Nephron (organoid): ENCODE measurements around the gene MBD5.

Experiments
- H3K27ac Mint-ChIP-seq, 3 experiments: 2 replicates each; pipeline ENCODE4 v1.8.0; 2020; ENCODE audit warnings: mixed read lengths in 3 of 3, mild to moderate bottlenecking in 2 of 3, moderate library complexity in 1 of 3
- H3K27me3 Mint-ChIP-seq: 2 replicates; pipeline ENCODE4 v1.8.0; 2021; ENCODE audit warnings: low read depth, mild to moderate bottlenecking, moderate library complexity, mixed read lengths
- H3K36me3 Mint-ChIP-seq: 2 replicates; pipeline ENCODE4 v1.8.0; 2020; ENCODE audit warnings: low read depth, mixed read lengths
- H3K4me1 Mint-ChIP-seq: 2 replicates; pipeline ENCODE4 v1.8.0; 2020; ENCODE audit warnings: mixed read lengths
- H3K4me3 Mint-ChIP-seq, 3 experiments: 2 replicates each; pipeline ENCODE4 v1.8.0; 2020; ENCODE audit warnings: mild to moderate bottlenecking in 3 of 3, mixed read lengths in 3 of 3, moderate library complexity in 2 of 3
- H3K9me3 Mint-ChIP-seq: 2 replicates; pipeline ENCODE4 v1.8.0; 2020; ENCODE audit warnings: mixed read lengths
- TF ChIP-seq, protein P1 (sequence below), 3 experiments: fragments of 200-600 bp; sonication (generic); IDR thresholded peaks; one replicate each; pipeline ENCODE4 v1.5.0; 2021; ENCODE audit warnings: antibody characterized with exemption in 3 of 3; ENCODE audit not compliant: unreplicated experiment in 3 of 3

The MBD5 gene

DNA sequence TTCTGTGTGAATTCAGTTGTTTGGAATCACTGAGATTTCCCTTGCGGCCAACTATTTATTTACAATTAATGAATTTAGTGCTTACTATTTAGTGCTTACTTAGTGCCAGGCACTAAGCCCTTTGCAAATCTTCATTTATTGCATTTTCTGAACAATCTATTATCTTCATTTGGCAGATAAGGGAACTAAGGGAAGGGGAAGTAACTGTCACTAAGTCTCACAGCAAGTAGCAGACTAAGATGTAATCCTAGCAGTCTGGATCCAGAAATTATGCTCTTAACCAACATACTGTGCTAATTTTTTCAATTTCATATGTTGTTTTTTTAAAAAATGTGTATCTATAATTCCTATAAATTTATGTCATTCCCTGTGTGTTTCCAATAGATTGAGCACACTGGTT lies 409.2 kb downstream of the MBD5 start:
- no peaks in the 10 kb centered on the region for H3K4me1 Mint-ChIP-seq
- TF ChIP-seq, protein P1, sequence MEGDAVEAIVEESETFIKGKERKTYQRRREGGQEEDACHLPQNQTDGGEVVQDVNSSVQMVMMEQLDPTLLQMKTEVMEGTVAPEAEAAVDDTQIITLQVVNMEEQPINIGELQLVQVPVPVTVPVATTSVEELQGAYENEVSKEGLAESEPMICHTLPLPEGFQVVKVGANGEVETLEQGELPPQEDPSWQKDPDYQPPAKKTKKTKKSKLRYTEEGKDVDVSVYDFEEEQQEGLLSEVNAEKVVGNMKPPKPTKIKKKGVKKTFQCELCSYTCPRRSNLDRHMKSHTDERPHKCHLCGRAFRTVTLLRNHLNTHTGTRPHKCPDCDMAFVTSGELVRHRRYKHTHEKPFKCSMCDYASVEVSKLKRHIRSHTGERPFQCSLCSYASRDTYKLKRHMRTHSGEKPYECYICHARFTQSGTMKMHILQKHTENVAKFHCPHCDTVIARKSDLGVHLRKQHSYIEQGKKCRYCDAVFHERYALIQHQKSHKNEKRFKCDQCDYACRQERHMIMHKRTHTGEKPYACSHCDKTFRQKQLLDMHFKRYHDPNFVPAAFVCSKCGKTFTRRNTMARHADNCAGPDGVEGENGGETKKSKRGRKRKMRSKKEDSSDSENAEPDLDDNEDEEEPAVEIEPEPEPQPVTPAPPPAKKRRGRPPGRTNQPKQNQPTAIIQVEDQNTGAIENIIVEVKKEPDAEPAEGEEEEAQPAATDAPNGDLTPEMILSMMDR (IDR thresholded peaks at IDR 0.05; ENCODE audit: unreplicated experiment in 3 of 3), result no peak
- peaks cover 11% of the 10 kb centered on the region for H3K36me3 Mint-ChIP-seq
- H3K9me3 Mint-ChIP-seq, result peaks cover 37% of the 10 kb centered on the region
- no peak overlapping the region for H3K27ac Mint-ChIP-seq
- H3K4me3 Mint-ChIP-seq, result no peak overlapping the region
- H3K27me3 Mint-ChIP-seq, result no peaks in the 10 kb centered on the region

DNA sequence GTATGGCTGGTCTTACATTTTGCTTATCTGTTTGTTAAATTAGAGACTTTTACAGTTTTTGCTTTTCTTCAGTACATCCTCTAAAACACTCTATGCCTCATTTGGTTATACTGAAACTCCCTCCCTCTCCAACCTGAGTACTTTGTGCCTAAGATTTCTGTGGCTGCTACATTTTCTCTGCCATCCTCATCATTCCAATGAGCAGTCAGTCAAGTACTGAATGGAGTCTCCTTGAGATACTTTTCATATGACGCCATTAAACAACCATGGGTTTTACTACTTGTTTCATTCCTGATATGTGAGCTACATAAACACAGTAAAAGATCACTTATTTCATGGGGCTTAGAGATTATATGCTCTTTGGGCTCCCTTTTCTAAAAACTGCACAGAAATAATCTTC lies 427.0 kb downstream of the MBD5 start:
- TF ChIP-seq, protein P1 (IDR thresholded peaks at IDR 0.05; ENCODE audit: unreplicated experiment in 3 of 3), result no peak
- H3K36me3 Mint-ChIP-seq, result no peaks in the 10 kb centered on the region
- no peak overlapping the region for H3K4me3 Mint-ChIP-seq
- H3K27me3 Mint-ChIP-seq, result no peaks in the 10 kb centered on the region
- no peaks in the 10 kb centered on the region for H3K4me1 Mint-ChIP-seq
- H3K27ac Mint-ChIP-seq, result no peak overlapping the region
- no peaks in the 10 kb centered on the region for H3K9me3 Mint-ChIP-seq

DNA sequence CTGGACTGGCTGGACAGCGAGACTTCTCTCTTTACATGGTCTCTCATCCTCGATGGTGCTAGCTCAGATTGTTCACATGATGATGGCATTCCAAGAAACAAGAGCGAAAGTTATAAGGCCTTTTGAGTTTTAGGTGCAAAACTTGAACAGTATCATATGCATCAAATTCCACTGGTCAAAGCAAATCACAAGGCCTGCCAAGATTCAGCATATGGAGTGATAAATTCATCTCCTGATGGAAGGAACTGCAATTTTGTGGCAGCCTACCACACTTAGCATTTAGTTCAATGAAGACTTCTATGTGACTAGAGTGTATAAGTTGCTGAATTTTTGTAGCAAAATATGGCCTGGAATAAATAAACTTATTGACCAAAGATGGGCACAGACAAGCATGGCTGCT lies 429.6 kb downstream of the MBD5 start:
- H3K27me3 Mint-ChIP-seq, result no peaks in the 10 kb centered on the region
- TF ChIP-seq, protein P1 (IDR thresholded peaks at IDR 0.05; ENCODE audit: unreplicated experiment in 3 of 3), result no peak
- H3K27ac Mint-ChIP-seq, result no peak overlapping the region
- H3K4me3 Mint-ChIP-seq, result no peak overlapping the region
- no peaks in the 10 kb centered on the region for H3K4me1 Mint-ChIP-seq
- H3K9me3 Mint-ChIP-seq, result no peaks in the 10 kb centered on the region
- H3K36me3 Mint-ChIP-seq, result no peaks in the 10 kb centered on the region

DNA sequence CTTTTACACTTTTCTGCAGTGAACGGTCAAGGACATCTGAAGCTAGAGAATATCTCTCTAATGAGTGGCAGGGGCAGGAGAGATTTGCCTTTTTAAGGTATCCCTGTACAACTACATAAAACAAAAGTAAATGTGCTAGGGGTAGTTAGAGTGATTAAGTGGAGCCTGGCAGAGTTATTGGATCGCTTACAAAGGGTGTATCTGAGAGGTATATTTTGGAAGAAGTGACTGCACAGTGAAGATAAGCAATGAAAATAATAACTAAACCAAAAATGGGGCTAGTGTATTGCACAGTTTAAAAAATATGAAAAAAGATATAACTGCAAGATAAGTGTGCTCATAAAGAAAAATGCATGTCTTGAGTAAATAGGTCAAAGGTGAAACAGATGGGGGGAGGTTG lies 430.2 kb downstream of the MBD5 start:
- Mint-ChIP-seq H3K9me3 (no peaks in the 10 kb centered on the region), H3K4me1 (no peaks in the 10 kb centered on the region), H3K27me3 (no peaks in the 10 kb centered on the region), H3K4me3 (no peak overlapping the region), H3K27ac (no peak overlapping the region), H3K36me3 (no peaks in the 10 kb centered on the region)
- TF ChIP-seq, protein P1 (IDR thresholded peaks at IDR 0.05; ENCODE audit: unreplicated experiment in 3 of 3), result no peak

DNA sequence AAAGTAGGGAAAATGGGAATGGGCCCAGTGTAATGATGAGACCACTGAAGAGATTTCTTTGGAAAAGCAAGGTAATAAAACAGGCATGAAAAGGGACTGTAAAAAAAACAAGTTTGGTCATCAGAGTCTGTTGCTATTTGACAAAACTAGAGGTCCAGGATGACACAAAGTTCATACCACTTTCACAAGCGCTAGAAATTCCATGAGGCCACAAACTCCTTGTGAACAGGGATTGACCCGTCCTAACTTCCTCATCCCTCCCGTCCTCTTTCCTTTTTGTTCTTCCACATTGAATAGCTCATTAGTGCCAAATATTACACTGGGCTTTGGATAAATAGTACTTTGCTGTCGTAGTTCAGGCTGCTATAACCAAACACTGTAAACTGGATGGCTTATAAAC lies 434.9 kb downstream of the MBD5 start:
- TF ChIP-seq, protein P1 (IDR thresholded peaks at IDR 0.05; ENCODE audit: unreplicated experiment in 3 of 3), result no peak
- Mint-ChIP-seq H3K36me3 (no peaks in the 10 kb centered on the region), H3K27ac (no peak overlapping the region), H3K27me3 (no peaks in the 10 kb centered on the region), H3K4me3 (no peak overlapping the region), H3K4me1 (no peaks in the 10 kb centered on the region), H3K9me3 (no peaks in the 10 kb centered on the region)

DNA sequence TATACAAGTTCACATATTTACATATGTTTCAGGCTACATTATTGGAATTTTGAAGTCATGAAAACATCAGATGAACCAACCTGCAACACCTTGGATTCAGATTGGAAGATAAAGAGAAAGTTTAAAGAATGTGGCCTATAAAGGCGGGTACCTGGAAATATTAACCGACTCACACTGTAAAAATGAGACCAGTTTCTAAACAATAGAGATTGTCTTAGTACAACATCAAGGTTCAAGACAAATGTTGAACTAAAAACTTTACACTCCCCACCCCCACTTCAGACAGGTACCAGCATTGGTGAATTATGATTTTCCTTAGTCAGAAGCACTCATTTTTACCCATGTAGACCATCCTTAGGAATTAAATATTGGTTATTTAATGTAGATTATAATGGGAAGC lies 437.3 kb downstream of the MBD5 start:
- Mint-ChIP-seq H3K36me3 (no peaks in the 10 kb centered on the region), H3K4me3 (no peak overlapping the region)

More for the DNA sequence above, 437.3 kb downstream of the MBD5 start:
- H3K27ac Mint-ChIP-seq, result no peak overlapping the region
- no peaks in the 10 kb centered on the region for H3K27me3 Mint-ChIP-seq
- H3K9me3 Mint-ChIP-seq, result no peaks in the 10 kb centered on the region
- H3K4me1 Mint-ChIP-seq, result no peaks in the 10 kb centered on the region
- TF ChIP-seq, protein P1 (IDR thresholded peaks at IDR 0.05; ENCODE audit: unreplicated experiment in 3 of 3), result no peak
